Measurements from ENCODE around the gene TRAPPC2.

GRCh38 chrX:13733506-13733905 lies 914 bp downstream of the TRAPPC2 start:
- TF ChIP-seq CTCF (IDR thresholded peaks at IDR 0.05) (no peak), POLR2AphosphoS5 (IDR thresholded peaks at IDR 0.05) (no peak), EP300 (IDR thresholded peaks at IDR 0.05) (no peak)
